ENCODE measurements around the gene CSTF3.
"Not testable (repeated sequence)": the region's sequence is repeated elsewhere in the genome, so short reads cannot be mapped to it uniquely, and the experiment has no call there.

CSTF3 gene

DNA sequence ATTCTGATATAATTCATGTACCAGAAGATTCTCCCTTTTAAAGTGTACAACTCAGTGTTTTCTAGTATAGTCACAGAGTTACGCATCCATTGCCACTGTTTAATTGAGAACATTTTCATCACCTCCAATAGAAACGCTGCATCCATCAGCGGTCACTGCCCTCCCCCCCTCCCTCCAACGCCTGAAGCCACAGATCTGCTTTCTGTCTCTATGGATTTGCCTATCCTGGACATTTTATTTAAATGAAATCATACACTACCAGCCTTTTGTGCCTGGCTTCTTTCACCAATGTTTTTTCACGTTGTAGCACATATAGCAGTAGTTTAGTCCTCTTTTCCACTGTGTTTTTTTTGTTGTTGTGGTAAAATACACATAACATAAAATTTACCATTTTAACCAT, 99.1 kb downstream of the CSTF3 start:
- H3K4me3 ChIP-seq (ENCODE audit: low read depth, low read length): no peak overlapping the region
- H3K4me1 ChIP-seq (ENCODE audit: control insufficient read depth, insufficient read depth, low read length, unreplicated experiment): peaks cover 21% of the 10 kb centered on the region
- H3K36me3 ChIP-seq (ENCODE audit: insufficient read depth, low read length): peaks cover 21% of the 10 kb centered on the region; the same call in 1 of the 2 replicates
- H3K79me2 ChIP-seq (ENCODE audit: control insufficient read depth, insufficient read depth, low read length, unreplicated experiment): no peaks in the 10 kb centered on the region
- H2AFZ ChIP-seq (ENCODE audit: low read length, unreplicated experiment): no peak overlapping the region
- H3K27me3 ChIP-seq (ENCODE audit: insufficient read depth, low read length): no peaks in the 10 kb centered on the region
- no peak overlapping the region for H3K27ac ChIP-seq (ENCODE audit: low read depth, low read length)

GRCh38 chr11:33060271-33060670, 101.0 kb downstream of the CSTF3 start:
- no peak overlapping the region for H3K27ac ChIP-seq (ENCODE audit: low read depth, low read length)
- H3K27me3 ChIP-seq (ENCODE audit: insufficient read depth, low read length): no peaks in the 10 kb centered on the region
- no peak overlapping the region for H3K4me3 ChIP-seq (ENCODE audit: low read depth, low read length)
- H3K4me1 ChIP-seq (ENCODE audit: control insufficient read depth, insufficient read depth, low read length, unreplicated experiment): peaks cover 21% of the 10 kb centered on the region
- no peaks in the 10 kb centered on the region for H3K79me2 ChIP-seq (ENCODE audit: control insufficient read depth, insufficient read depth, low read length, unreplicated experiment)
- H3K36me3 ChIP-seq (ENCODE audit: insufficient read depth, low read length): peaks cover 14% of the 10 kb centered on the region; the same call in 1 of the 2 replicates
- H2AFZ ChIP-seq (ENCODE audit: low read length, unreplicated experiment): no peak overlapping the region

DNA sequence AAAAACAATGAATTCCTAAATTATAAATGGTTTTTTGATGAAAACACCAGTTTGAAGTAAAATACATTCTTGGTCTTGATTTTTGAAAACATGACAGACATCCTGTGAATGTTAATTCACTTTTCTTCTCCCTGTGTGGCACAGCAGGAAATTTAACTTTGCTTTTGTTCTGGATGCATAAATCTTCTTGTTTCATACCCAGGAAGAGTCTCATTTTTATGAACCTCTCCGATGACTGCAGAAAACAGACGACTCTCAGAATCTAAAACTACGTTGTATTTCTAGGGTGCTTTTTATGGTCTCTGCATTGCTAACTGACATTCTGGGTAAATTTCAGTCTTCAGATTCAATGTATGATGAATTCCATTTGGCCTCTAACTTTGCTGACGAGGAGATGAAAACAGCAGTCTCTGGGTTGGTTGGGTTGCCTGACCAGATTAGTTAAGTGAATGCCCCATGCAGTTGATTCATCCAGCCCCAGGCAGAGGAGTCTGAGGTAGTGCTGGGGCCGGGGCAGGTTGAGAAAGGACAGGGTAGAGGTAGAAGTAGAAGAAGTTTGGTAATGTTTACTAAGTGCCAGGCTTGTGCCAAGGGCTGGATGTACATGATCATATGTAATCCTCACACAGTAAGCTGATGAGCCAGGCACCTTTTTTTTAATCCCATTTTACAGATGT, 101.8 kb downstream of the CSTF3 start:
- H3K27ac ChIP-seq (ENCODE audit: low read depth, low read length): no peak overlapping the region
- H3K79me2 ChIP-seq (ENCODE audit: control insufficient read depth, insufficient read depth, low read length, unreplicated experiment): no peaks in the 10 kb centered on the region
- H3K27me3 ChIP-seq (ENCODE audit: insufficient read depth, low read length): no peaks in the 10 kb centered on the region
- H2AFZ ChIP-seq (ENCODE audit: low read length, unreplicated experiment): no peak overlapping the region
- H3K4me1 ChIP-seq (ENCODE audit: control insufficient read depth, insufficient read depth, low read length, unreplicated experiment): peaks cover 21% of the 10 kb centered on the region
- peaks cover 14% of the 10 kb centered on the region; the same call in 1 of the 2 replicates for H3K36me3 ChIP-seq (ENCODE audit: insufficient read depth, low read length)
- H3K4me3 ChIP-seq (ENCODE audit: low read depth, low read length): no peak overlapping the region

DNA sequence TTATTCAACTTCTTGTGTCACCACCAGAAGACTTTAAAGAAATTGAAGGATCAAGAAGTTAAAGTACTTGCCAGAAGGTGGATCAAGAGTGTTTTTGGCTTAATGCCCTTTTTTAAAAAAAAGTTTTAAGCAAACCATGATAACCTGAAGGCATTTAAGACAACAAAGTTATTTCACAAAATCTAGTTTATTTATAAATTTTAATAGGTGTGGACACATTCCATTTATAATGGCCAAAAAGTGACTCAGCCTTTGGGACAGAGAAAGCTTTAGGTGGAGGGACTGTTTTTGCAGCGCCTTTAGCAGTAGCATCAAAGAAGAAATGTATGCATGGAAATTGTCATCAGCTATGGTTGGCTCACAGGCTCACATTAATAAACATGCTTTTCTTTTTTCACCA, 104.0 kb downstream of the CSTF3 start:
- no peak overlapping the region for H2AFZ ChIP-seq (ENCODE audit: low read length, unreplicated experiment)
- no peak overlapping the region for H3K27ac ChIP-seq (ENCODE audit: low read depth, low read length)
- no peaks in the 10 kb centered on the region for H3K27me3 ChIP-seq (ENCODE audit: insufficient read depth, low read length)
- H3K79me2 ChIP-seq (ENCODE audit: control insufficient read depth, insufficient read depth, low read length, unreplicated experiment): no peaks in the 10 kb centered on the region
- peaks cover 14% of the 10 kb centered on the region; the same call in 1 of the 2 replicates for H3K36me3 ChIP-seq (ENCODE audit: insufficient read depth, low read length)
- H3K4me1 ChIP-seq (ENCODE audit: control insufficient read depth, insufficient read depth, low read length, unreplicated experiment): peaks cover 9% of the 10 kb centered on the region
- H3K4me3 ChIP-seq (ENCODE audit: low read depth, low read length): no peak overlapping the region

DNA sequence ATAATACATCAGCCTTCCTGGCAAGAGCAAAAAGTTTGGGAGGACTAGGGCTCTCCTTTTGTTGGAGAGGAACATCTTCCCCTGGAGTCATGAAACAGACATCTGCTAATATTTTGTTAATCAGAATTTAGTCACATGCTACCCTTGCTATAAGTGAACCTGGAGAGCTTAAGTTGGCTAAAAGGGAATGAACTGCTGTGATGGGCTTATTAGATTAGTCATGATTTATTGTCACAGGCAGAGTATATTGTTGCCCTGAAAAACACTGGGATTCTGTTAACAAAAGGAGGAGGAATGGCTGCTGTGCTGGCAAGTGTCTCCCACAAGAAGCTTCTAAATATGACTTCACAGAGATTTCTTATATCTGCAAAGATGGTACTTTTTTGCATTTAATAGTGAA, 105.9 kb downstream of the CSTF3 start:
- no peaks in the 10 kb centered on the region for H3K27me3 ChIP-seq (ENCODE audit: insufficient read depth, low read length)
- no peak overlapping the region for H3K4me3 ChIP-seq (ENCODE audit: low read depth, low read length)
- H2AFZ ChIP-seq (ENCODE audit: low read length, unreplicated experiment): no peak overlapping the region
- H3K36me3 ChIP-seq (ENCODE audit: insufficient read depth, low read length): peaks cover 14% of the 10 kb centered on the region; the same call in 1 of the 2 replicates
- no peak overlapping the region for H3K27ac ChIP-seq (ENCODE audit: low read depth, low read length)
- H3K4me1 ChIP-seq (ENCODE audit: control insufficient read depth, insufficient read depth, low read length, unreplicated experiment): no peaks in the 10 kb centered on the region
- H3K79me2 ChIP-seq (ENCODE audit: control insufficient read depth, insufficient read depth, low read length, unreplicated experiment): no peaks in the 10 kb centered on the region

- H3K4me1 ChIP-seq (ENCODE audit: control insufficient read depth, insufficient read depth, low read length, unreplicated experiment): no peaks in the 10 kb centered on the region
Observed at GRCh38 chr11:33052231-33052630, 109.0 kb downstream of the CSTF3 start.

GRCh38 chr11:33049565-33050408, 111.5 kb downstream of the CSTF3 start:
- H3K27ac ChIP-seq (ENCODE audit: low read depth, low read length); H3K79me2 ChIP-seq (ENCODE audit: control insufficient read depth, insufficient read depth, low read length, unreplicated experiment): not testable (repeated sequence)

More at GRCh38 chr11:33052231-33052630, 109.0 kb downstream of the CSTF3 start:
- Histone ChIP-seq H3K27ac (ENCODE audit: low read depth, low read length) (no peak overlapping the region), H3K79me2 (ENCODE audit: control insufficient read depth, insufficient read depth, low read length, unreplicated experiment) (no peaks in the 10 kb centered on the region), H3K36me3 (ENCODE audit: insufficient read depth, low read length) (0 out of 2 replicates have a peak, but pooled peaks cover 6% of the 10 kb centered on the region), H3K27me3 (ENCODE audit: insufficient read depth, low read length) (no peaks in the 10 kb centered on the region), H3K4me3 (ENCODE audit: low read depth, low read length) (no peak overlapping the region), H2AFZ (ENCODE audit: low read length, unreplicated experiment) (no peak overlapping the region)

DNA sequence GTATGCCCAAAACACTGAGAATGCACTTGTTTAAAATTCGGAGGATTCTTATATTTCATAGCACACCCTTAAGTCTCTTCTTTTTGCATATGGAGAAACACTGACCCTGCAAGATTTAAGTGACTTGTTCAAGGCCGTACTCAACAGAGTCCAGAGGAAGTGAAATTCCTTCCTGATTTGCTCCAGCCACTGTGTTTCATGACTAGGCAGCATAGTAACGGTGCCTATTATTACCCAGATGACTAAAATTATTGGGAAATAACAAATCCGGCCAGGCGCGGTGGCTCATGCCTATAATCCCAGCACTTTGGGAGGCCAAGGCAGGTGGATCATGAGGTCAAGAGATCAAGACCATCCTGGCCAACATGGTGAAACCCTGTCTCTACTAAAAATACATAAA, 112.6 kb downstream of the CSTF3 start:
- peaks cover 30% of the 10 kb centered on the region for H3K36me3 ChIP-seq (ENCODE audit: insufficient read depth, low read length)
- H2AFZ ChIP-seq (ENCODE audit: low read length, unreplicated experiment); H3K79me2 ChIP-seq (ENCODE audit: control insufficient read depth, insufficient read depth, low read length, unreplicated experiment); H3K27ac ChIP-seq (ENCODE audit: low read depth, low read length); H3K4me1 ChIP-seq (ENCODE audit: control insufficient read depth, insufficient read depth, low read length, unreplicated experiment); H3K27me3 ChIP-seq (ENCODE audit: insufficient read depth, low read length); H3K4me3 ChIP-seq (ENCODE audit: low read depth, low read length): not testable (repeated sequence)

More at GRCh38 chr11:33049565-33050408, 111.5 kb downstream of the CSTF3 start:
- not testable (repeated sequence) for H2AFZ ChIP-seq (ENCODE audit: low read length, unreplicated experiment); H3K4me1 ChIP-seq (ENCODE audit: control insufficient read depth, insufficient read depth, low read length, unreplicated experiment); H3K4me3 ChIP-seq (ENCODE audit: low read depth, low read length); H3K27me3 ChIP-seq (ENCODE audit: insufficient read depth, low read length)
- H3K36me3 ChIP-seq (ENCODE audit: insufficient read depth, low read length): peaks cover 23% of the 10 kb centered on the region

DNA sequence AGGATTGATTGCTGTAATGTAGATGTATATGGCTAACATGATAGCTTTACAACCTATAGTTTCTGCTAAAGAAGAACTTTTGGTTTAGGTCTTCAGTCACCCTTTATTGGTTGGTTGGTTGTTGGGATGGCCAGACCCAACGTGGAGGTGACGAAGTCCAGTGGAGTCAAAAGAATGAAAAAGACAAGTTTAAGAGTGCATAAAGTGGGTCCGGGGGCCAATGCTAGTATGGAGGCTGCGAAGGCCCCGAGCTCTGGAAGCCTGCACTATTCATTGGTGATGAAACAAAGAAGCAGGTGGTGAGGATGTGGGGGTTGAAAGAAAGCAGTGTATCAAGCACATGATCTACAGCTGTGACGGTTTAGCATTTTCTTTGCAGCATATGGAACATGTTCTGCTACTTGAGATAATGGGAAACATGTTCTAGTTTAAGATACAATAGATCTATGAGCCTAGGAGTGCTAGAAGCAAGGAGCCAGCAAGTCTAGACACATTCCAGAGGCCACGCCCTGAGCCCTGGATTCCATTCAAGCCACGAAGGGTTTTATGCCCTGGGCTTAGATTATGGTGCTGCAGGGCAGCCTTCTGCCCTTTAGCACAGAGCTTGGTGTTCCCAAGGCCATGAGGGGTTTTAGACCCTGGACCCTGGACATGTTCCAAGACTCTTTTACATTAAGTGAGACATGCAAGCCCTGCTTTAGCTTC, 115.6 kb downstream of the CSTF3 start:
- H3K4me1 ChIP-seq (ENCODE audit: control insufficient read depth, insufficient read depth, low read length, unreplicated experiment): peaks cover 12% of the 10 kb centered on the region
- peaks cover 30% of the 10 kb centered on the region for H3K36me3 ChIP-seq (ENCODE audit: insufficient read depth, low read length)
- no peak overlapping the region for H2AFZ ChIP-seq (ENCODE audit: low read length, unreplicated experiment)
- no peaks in the 10 kb centered on the region for H3K27me3 ChIP-seq (ENCODE audit: insufficient read depth, low read length)
- no peak overlapping the region for H3K4me3 ChIP-seq (ENCODE audit: low read depth, low read length)
- peaks cover 12% of the 10 kb centered on the region for H3K79me2 ChIP-seq (ENCODE audit: control insufficient read depth, insufficient read depth, low read length, unreplicated experiment)
- H3K27ac ChIP-seq (ENCODE audit: low read depth, low read length): no peak overlapping the region

DNA sequence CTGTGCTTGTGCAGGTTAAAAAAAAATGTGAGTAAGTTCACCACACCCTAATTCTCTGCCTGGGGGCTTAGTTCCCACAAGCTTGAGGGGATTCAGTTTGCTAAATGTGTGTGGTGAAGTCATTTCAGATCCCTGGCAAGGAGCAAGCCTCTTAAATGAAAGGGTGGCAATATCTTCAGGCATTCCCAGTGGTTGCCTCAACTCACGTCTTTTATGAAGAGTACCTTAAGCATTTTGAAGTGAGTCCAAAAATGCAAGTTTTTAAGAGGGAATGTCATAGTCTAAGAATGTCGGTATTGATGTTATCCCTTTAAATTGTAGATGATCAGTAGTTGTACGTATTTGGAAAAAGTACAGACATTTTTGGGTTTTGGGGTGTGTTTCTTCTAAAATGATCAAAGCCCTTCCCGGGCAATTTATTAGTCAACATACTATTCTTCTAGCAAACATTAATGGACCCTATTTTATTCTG, 117.0 kb downstream of the CSTF3 start:
- Histone ChIP-seq H2AFZ (ENCODE audit: low read length, unreplicated experiment) (no peak overlapping the region), H3K27ac (ENCODE audit: low read depth, low read length) (no peak overlapping the region), H3K4me3 (ENCODE audit: low read depth, low read length) (no peak overlapping the region), H3K27me3 (ENCODE audit: insufficient read depth, low read length) (no peaks in the 10 kb centered on the region), H3K36me3 (ENCODE audit: insufficient read depth, low read length) (peaks cover 30% of the 10 kb centered on the region), H3K4me1 (ENCODE audit: control insufficient read depth, insufficient read depth, low read length, unreplicated experiment) (peaks cover 17% of the 10 kb centered on the region), H3K79me2 (ENCODE audit: control insufficient read depth, insufficient read depth, low read length, unreplicated experiment) (peaks cover 19% of the 10 kb centered on the region)
